Measurements from ENCODE around the gene ATR.

DNA sequence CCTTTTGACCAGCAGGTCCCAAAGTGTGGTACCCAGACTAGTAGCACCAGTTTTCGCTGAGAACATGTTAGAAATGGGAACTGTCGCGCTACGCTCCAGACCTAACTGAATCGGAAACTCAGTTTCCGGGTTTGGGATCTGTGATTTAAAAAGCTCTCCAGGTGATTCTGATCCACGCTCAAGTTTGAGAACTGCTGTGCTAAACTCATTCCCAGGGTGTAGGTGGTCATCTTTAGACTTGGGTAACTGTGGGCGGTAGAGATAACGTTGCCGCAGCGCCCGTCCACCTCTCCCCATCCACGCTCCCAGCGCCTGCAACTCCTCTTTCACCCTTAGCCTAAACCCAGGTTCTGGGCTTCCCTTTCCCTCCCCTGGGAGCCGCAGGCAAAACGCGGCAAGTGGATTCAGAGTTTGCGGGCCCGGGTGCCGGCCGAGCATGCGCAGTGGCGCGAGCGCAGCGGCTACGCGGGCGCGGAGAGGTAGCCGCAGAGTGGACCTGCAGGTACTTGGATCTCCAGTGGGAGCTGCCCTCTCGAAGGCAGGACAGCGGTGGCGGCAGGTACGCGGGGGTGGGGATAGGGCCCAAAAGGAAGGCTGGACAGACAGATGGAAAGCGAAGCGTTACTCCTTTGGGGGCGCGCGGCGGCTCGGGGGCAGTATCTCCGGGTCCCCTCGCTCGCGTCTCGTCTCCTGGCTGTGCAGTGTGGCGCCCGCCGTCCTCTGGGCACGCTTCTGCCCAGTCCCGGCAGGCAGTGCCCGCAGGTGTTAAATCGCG is 17.6 kb upstream of the ATR start, which contains the start of gene PLS1:
- TF ChIP-seq, protein P1, sequence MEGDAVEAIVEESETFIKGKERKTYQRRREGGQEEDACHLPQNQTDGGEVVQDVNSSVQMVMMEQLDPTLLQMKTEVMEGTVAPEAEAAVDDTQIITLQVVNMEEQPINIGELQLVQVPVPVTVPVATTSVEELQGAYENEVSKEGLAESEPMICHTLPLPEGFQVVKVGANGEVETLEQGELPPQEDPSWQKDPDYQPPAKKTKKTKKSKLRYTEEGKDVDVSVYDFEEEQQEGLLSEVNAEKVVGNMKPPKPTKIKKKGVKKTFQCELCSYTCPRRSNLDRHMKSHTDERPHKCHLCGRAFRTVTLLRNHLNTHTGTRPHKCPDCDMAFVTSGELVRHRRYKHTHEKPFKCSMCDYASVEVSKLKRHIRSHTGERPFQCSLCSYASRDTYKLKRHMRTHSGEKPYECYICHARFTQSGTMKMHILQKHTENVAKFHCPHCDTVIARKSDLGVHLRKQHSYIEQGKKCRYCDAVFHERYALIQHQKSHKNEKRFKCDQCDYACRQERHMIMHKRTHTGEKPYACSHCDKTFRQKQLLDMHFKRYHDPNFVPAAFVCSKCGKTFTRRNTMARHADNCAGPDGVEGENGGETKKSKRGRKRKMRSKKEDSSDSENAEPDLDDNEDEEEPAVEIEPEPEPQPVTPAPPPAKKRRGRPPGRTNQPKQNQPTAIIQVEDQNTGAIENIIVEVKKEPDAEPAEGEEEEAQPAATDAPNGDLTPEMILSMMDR (conservative IDR thresholded peaks at IDR 0.05 in 1 of 2, IDR thresholded peaks at IDR 0.05 in 1 of 2; ENCODE audit: low read depth in 1 of 2, low read length in 2 of 2) = no peak
- no peak for TF ChIP-seq EZH2 (IDR thresholded peaks at IDR 0.05; ENCODE audit: low read length, missing control alignments)
